Keratinocyte (primary cell): Measurements from ENCODE around the gene CORO2A. TPM values are rescaled to one million over a fixed set of nuclear protein-coding genes. Genes with fewer than 3 reads are reported as not detected.

Source experiments
- DNase-seq: peaks from one replicate; pipeline ENCODE4 v3.0.0-alpha.2; 2011; ENCODE audit warnings: low read depth, missing footprints, low spot score
- FAIRE-seq: peaks from 2 replicates; lab custom pipeline; 2011; peaks lifted over from hg19 to GRCh38; lab: Jason Lieb, UNC
- H2AFZ ChIP-seq: 2 replicates; pipeline ENCODE4 v1.6.0; 2012; ENCODE audit warnings: low read length, control low read depth, inconsistent platforms; ENCODE audit not compliant: control insufficient read depth
- H3K27ac ChIP-seq: 2 replicates; pipeline ENCODE4 v1.5.1; 2011; ENCODE audit warnings: low read length; ENCODE audit not compliant: control insufficient read depth, insufficient read depth
- H3K27me3 ChIP-seq: 3 replicates; pipeline ENCODE4 v1.6.0; 2011; ENCODE audit warnings: low read length; ENCODE audit not compliant: control insufficient read depth, insufficient read depth; ENCODE audit errors: extremely low read depth
- H3K36me3 ChIP-seq, 2 experiments: 2 replicates in 1 of 2; 3 replicates in 1 of 2; pipeline ENCODE4 v1.5.1; 2011; ENCODE audit warnings: low read length in 2 of 2, mild to moderate bottlenecking in 1 of 2; ENCODE audit not compliant: control insufficient read depth in 2 of 2, insufficient read depth in 2 of 2; ENCODE audit errors: extremely low read depth in 1 of 2
- H3K4me1 ChIP-seq: 3 replicates; pipeline ENCODE4 v1.5.1; 2011; ENCODE audit warnings: low read length; ENCODE audit not compliant: control insufficient read depth, insufficient read depth; ENCODE audit errors: extremely low read depth
- H3K4me2 ChIP-seq: 3 replicates; pipeline ENCODE4 v1.6.0; 2011; ENCODE audit warnings: low read depth, low read length; ENCODE audit not compliant: control insufficient read depth, insufficient read depth; ENCODE audit errors: extremely low read depth
- H3K4me3 ChIP-seq, 3 experiments: fragments of 200-600 bp in 1 of 3; sonication (generic) in 1 of 3; 2 replicates in 2 of 3; 3 replicates in 1 of 3; pipeline ENCODE4 v1.5.1; 2011 to 2016; ENCODE audit warnings: low read length in 3 of 3, mild to moderate bottlenecking in 3 of 3, control low read depth in 2 of 3, inconsistent platforms in 1 of 3, low read depth in 1 of 3, mixed read lengths in 1 of 3, mixed run types in 1 of 3, moderate library complexity in 1 of 3; ENCODE audit not compliant: control insufficient read depth in 2 of 3, insufficient read depth in 2 of 3; ENCODE audit errors: extremely low read depth in 1 of 3
- H3K79me2 ChIP-seq: 2 replicates; pipeline ENCODE4 v1.6.0; 2012; ENCODE audit warnings: low read length; ENCODE audit not compliant: control insufficient read depth, insufficient read depth
- H3K9ac ChIP-seq: 3 replicates; pipeline ENCODE4 v1.6.0; 2011; ENCODE audit warnings: low read length; ENCODE audit not compliant: control insufficient read depth, insufficient read depth; ENCODE audit errors: extremely low read depth
- H3K9me1 ChIP-seq: 3 replicates; pipeline ENCODE4 v1.6.0; 2011; ENCODE audit warnings: low read length; ENCODE audit not compliant: control insufficient read depth, insufficient read depth; ENCODE audit errors: extremely low read depth
- H3K9me3 ChIP-seq: 2 replicates; pipeline ENCODE4 v1.5.1; 2012; ENCODE audit warnings: low read depth, low read length; ENCODE audit not compliant: control insufficient read depth
- H4K20me1 ChIP-seq: 3 replicates; pipeline ENCODE4 v1.6.0; 2011; ENCODE audit warnings: low read length; ENCODE audit not compliant: control insufficient read depth, insufficient read depth; ENCODE audit errors: extremely low read depth
- CTCF ChIP-seq, 3 experiments: IDR thresholded peaks in 1 of 3; conservative IDR thresholded peaks in 1 of 3; optimal IDR thresholded peaks in 1 of 3; 2 replicates in 2 of 3; 3 replicates in 1 of 3; pipeline versions ENCODE3 to v1.5.1; 2011; ENCODE audit warnings: low read length in 3 of 3, mild to moderate bottlenecking in 3 of 3, moderate library complexity in 2 of 3, control low read depth in 1 of 3, inconsistent platforms in 1 of 3; ENCODE audit not compliant: insufficient read depth in 2 of 3; ENCODE audit errors: extremely low read depth in 1 of 3
- EZH2 ChIP-seq: IDR thresholded peaks from one replicate; pipeline ENCODE4 v1.6.1; 2012; ENCODE audit warnings: inconsistent platforms, mild to moderate bottlenecking, low read length, moderate library complexity
- dilution Hi-C: fragments of 300-500 bp; cut with MboI; formaldehyde crosslinking; loops from one replicate; pipeline ENCODE4 v1.7.0; 2020; ENCODE audit warnings: low sequenced_read_pairs; ENCODE audit not compliant: extremely low pct_ligation_motif_present
- polyA plus RNA-seq, 5 experiments: library from polyadenylated mRNA; depleted of rRNA in 3 of 5; stranded (reverse) in 3 of 5; stranded (forward) in 1 of 5; unstranded in 1 of 5; fragments of >200 nt; gene quantifications; 1 replicate in 1 of 5; 2 replicates in 3 of 5; 3 replicates in 1 of 5; pipeline versions ENCODE4 v1.2.1 to v1.2.3, GENCODE V29; 2011 to 2012; ENCODE audit warnings: missing spikeins in 2 of 5, low read depth in 1 of 5, low replicate concordance in 1 of 5

CORO2A gene
- polyA plus RNA-seq, 1 donor (not counting 4 experiments of a cell fraction or from before 2014, with no cell fraction given), result 31.7 TPM

- H3K4me1 ChIP-seq, result peaks cover 45% of the 10 kb centered on the region
- no peak for TF ChIP-seq CTCF (optimal IDR thresholded peaks at IDR 0.05 in 1 of 3, IDR thresholded peaks at IDR 0.05 in 1 of 3, conservative IDR thresholded peaks at IDR 0.05 in 1 of 3; ENCODE audit: extremely low read depth in 1 of 3, insufficient read depth in 2 of 3, low read length in 3 of 3)
- TF ChIP-seq EZH2, result no peak
- peak; percentile 81 for FAIRE-seq
- H3K27ac ChIP-seq, result peak overlapping the region; percentile 87
- DNase-seq, result peak; percentile 75
- peaks cover 3% of the 10 kb centered on the region for H4K20me1 ChIP-seq
- H3K79me2 ChIP-seq, result peaks cover 5% of the 10 kb centered on the region
- H2AFZ ChIP-seq, result no peak overlapping the region
- H3K36me3 ChIP-seq, result peaks cover 0 to 13% of the 10 kb centered on the region in 2 experiments
- peak overlapping the region in 1 of 3 experiments; percentile 36 for H3K4me3 ChIP-seq
- H3K9me1 ChIP-seq, result no peaks in the 10 kb centered on the region
- H3K9ac ChIP-seq, result peak overlapping the region; percentile 62
- no peaks in the 10 kb centered on the region for H3K27me3 ChIP-seq
- H3K9me3 ChIP-seq, result no peaks in the 10 kb centered on the region
- H3K4me2 ChIP-seq, result peak overlapping the region; percentile 75
- dilution Hi-C loops, result no loop called here
Observed at GRCh38 chr9:98146101-98146991, 46.1 kb downstream of the CORO2A start.

GRCh38 chr9:98144631-98145030, 47.8 kb downstream of the CORO2A start:
- Histone ChIP-seq H3K4me2 (no peak overlapping the region), H3K9me1 (no peaks in the 10 kb centered on the region), H3K36me3 (peaks cover 0 to 13% of the 10 kb centered on the region in 2 experiments), H3K27ac (no peak overlapping the region), H3K9me3 (no peaks in the 10 kb centered on the region), H4K20me1 (peaks cover 3% of the 10 kb centered on the region), H2AFZ (no peak overlapping the region), H3K4me1 (peaks cover 45% of the 10 kb centered on the region), H3K27me3 (no peaks in the 10 kb centered on the region), H3K4me3 (no peak overlapping the region), H3K9ac (no peak overlapping the region), H3K79me2 (peaks cover 5% of the 10 kb centered on the region)
- DNase-seq, result no peak
- FAIRE-seq, result no peak
- dilution Hi-C loops, result no loop called here
- TF ChIP-seq CTCF (optimal IDR thresholded peaks at IDR 0.05 in 1 of 3, IDR thresholded peaks at IDR 0.05 in 1 of 3, conservative IDR thresholded peaks at IDR 0.05 in 1 of 3; ENCODE audit: extremely low read depth in 1 of 3, insufficient read depth in 2 of 3, low read length in 3 of 3) (no peak), EZH2 (no peak)
